WTC11 (cell line): ENCODE measurements around the gene CRYGN.

Source experiments
- CTCF ChIP-seq: fragments of 200-600 bp; IDR thresholded peaks from 2 replicates; pipeline ENCODE4 v1.8.0; 2022; ENCODE audit warnings: antibody characterized with exemption
- USF1 ChIP-seq: sonication (generic); formaldehyde crosslinking; IDR thresholded peaks from 2 replicates; pipeline ENCODE4 v1.8.0; 2022; ENCODE audit warnings: mild to moderate bottlenecking, missing genetic modification reagents

- TF ChIP-seq CTCF (no peak), USF1 (no peak)
Observed at GRCh38 chr7:151412318-151412717, 27.6 kb downstream of the CRYGN start.
